Left hindlimb (tissue), 1 donor: ENCODE results near the gene CAPZA3.
"Not testable (repeated sequence)": the region's sequence is repeated elsewhere in the genome, so short reads cannot be mapped to it uniquely, and the experiment has no call there.

ENCODE experiments used
- DNase-seq: peaks from one replicate; pipeline ENCODE4 v3.0.0-alpha.2; 2018

The CAPZA3 gene, protein sequence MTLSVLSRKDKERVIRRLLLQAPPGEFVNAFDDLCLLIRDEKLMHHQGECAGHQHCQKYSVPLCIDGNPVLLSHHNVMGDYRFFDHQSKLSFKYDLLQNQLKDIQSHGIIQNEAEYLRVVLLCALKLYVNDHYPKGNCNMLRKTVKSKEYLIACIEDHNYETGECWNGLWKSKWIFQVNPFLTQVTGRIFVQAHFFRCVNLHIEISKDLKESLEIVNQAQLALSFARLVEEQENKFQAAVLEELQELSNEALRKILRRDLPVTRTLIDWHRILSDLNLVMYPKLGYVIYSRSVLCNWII

GRCh38 chr12:18737819-18738218, at the start of gene CAPZA3, which contains the start of gene PLCZ1:
Gene CAPZA3, plus strand, starts transcription at chr12:18738119. Its CDS starts 150 bp downstream, at chr12:18738269.
Gene PLCZ1, minus strand, starts transcription at chr12:18738012. Its CDS starts 641 bp downstream, at chr12:18737371.
- no peak for DNase-seq

DNA sequence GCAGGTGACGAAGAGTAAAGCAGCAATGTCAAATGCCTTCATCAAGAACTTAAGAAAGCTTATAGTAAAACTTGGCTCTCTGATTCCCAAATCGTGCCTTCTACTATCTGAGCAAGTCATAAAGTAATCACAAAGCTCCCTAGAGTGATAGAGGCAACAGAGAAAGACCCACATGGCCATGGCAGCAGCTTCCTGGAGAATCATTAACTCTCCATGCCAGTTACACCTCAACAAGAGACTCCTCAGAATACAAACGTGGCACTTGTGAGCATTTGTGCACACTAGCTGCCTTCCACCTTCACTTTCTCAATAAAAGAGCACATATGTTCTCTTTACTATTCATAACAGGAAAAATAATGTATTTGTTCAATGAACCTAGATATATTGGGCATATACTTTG, 48.1 kb upstream of the CAPZA3 start:
- no peak for DNase-seq

GRCh38 chr12:18690653-18691052, 47.3 kb upstream of the CAPZA3 start:
- no peak for DNase-seq

- not testable (repeated sequence) for DNase-seq
These were observed 43.9 kb upstream of the CAPZA3 start for GRCh38 chr12:18693986-18694385.

GRCh38 chr12:18696971-18697602, 40.8 kb upstream of the CAPZA3 start:
- no peak for DNase-seq

DNA sequence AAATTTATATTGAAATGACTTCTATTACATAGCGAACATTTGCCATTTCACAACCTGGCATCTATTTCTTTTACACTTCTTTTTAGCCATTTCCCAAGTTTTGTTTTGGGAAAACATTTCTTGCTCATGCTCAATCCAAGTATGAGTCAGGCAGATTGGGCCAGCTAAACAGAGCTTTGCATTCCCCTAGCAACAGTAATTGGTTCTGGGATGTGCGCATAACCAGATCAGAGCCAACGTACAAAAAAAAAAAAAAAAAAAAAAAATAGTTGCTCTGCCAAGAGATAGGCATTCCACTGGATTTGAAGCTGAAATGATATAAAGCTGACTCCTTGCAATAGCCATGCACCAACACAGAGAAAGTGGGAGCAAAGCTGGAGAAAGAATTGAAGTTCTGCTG, 37.6 kb upstream of the CAPZA3 start:
- no peak for DNase-seq

DNA sequence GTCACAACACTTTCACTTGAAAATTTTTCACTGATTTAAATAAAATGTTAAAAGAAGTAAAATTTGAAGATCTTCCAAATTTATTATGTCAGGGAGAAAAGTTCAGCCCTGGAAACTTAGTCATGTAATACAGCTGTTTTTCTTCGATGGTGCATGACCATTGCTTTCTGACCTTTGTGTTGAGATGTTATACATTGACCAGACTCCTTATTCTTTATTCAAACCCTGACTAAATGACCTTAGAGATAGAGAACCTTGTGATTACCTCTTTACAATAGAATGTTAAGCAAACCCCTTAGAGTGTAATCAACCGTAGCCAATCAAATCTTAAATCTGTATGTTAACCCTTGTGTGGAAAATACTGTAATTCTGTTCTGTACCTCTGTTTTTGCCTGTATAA, 34.6 kb upstream of the CAPZA3 start:
- DNase-seq, result no peak

DNA sequence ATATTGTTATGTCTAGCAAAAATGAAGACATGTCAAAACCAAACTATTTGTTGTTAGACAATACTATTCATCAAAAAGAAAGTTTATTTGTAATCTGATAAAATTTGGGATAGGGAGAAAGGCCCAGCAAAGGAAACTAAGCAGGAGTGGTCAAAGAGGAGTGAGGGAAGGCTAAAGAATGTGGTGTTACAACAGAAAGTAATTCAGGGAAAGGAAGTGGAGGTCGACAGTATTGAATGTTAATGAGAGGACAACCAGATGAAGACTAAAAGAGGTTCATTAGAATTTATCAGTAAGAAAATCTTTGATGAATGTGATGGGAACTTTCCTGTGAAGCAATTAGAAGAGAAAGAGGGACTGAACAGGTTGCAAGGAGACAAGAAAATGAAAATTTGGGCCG, 34.0 kb upstream of the CAPZA3 start:
- DNase-seq, result no peak

DNA sequence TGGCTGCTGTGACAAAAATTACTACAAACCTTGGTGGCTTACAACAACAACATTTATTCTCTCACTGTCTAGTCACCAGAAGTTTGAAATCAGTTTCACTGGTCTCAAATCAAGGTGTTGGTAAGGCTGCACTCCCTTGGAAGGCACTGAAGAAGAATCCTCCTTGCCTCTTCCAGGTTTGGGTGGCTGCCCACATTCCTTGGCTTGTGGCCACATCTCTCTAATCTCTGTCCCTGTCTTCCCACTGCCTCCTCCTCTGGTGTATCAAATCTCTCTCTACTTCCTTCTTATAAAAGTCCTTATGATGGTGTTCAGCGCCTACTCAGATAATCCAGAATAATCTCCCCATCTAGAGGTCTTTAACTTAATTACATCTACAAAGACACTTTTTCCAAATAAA, 31.1 kb upstream of the CAPZA3 start:
- DNase-seq, result no peak

GRCh38 chr12:18716236-18716635, 21.7 kb upstream of the CAPZA3 start:
- DNase-seq, result no peak

DNA sequence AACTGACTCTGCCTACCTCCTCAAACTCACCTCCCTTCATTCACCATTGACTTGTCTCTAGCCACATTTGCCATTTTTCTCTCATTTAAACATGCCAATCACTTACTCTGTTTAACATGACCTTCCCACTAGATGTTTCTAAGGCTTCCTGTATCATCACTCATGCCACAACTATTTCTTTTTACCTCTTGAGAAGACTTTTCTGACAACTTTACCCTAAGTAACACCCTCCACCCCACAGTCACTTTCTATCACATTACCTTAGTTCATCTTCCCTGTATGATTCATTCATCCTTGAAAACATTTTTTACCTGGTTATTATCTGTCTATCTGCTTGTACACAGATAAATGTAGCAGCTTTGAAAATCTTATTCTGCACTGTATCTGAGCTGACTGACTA, 19.5 kb upstream of the CAPZA3 start:
- DNase-seq, result no peak

DNA sequence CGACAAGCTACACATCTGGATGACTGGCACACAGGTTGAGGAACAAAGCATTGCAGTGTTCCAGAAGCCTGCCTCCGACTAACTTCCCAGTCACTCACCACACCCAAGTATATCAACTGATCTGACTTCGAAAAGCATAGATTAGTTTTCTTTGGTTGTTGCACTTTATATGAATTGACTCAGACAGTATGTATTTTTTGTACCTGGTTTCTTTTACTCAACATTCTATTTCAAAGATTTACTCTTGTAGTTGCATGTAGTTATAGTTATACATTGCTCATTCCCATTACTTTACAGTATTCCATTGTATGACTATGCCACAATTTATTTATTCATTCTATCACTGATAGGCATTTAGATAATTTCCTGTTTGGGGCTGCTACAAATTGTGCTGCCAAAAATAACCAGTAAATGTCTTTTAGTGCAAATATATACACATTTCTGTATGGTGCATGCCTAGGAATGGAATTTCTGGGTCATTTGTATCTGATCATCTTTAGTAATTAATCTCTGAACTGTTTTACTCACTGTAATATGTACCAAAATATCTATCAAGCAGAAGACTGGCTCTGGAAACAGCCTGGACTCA, 17.9 kb upstream of the CAPZA3 start:
- DNase-seq, result no peak

DNA sequence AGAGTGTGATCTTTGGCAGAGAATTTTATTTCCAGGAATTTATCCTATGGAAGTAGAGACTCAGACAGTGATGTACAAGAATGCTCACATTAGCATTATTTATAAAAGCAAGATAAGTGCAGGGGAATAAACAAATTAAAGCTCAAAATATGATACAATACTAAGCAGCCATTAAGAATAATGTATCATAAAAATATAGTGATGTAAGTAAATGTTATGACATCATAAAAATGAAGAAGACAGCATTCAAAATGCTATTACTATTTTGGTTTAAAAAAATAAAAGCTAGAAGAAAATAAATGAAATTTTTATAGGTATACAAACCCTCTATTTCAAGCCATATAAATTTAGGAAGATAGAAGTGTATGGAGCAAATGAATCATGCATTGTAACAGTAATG, 17.2 kb upstream of the CAPZA3 start:
- no peak for DNase-seq

GRCh38 chr12:18721452-18721851, 16.5 kb upstream of the CAPZA3 start:
- no peak for DNase-seq

GRCh38 chr12:18723752-18724151, 14.2 kb upstream of the CAPZA3 start:
- DNase-seq, result no peak

DNA sequence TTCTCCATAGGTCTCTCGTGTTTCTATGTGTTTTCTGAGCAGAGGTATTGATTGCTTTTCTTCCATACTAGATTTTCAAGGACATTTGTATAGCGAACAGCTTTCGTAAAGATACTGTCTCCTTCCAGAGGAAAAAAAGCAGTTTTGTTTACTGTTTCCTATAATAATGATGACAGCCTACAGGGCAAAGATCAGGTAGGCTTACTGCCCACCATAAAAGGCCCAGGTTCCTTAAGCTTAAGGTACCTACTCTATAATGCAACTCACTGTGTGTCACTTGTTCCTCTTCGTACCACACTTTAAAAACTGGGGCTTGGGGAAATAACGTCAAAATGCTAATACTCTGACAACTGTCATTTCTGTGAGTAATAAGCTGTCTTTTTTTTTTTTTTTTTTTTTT, 6.8 kb upstream of the CAPZA3 start:
- DNase-seq, result no peak

DNA sequence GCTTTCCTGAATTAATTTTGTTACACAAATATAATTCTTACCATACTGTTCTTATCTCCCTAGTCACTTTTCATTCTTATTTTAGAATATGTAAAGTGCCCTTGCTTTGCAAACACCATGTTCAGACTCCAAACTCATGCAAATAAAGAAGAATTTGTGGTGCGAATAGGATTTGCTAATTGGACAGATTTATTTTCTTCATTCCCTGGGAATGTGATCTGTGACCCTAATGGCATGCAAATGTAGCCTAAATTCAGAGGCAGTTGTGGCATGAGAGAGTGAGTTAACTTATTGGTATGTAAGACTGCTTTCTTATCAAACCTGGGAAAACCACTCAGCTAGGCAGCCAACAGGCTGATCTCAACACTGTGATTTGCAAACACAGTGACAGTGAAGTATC, 10.0 kb downstream of the CAPZA3 start:
- DNase-seq, result no peak

- no peak for DNase-seq
These were observed 11.6 kb downstream of the CAPZA3 start for GRCh38 chr12:18749386-18749957.

DNA sequence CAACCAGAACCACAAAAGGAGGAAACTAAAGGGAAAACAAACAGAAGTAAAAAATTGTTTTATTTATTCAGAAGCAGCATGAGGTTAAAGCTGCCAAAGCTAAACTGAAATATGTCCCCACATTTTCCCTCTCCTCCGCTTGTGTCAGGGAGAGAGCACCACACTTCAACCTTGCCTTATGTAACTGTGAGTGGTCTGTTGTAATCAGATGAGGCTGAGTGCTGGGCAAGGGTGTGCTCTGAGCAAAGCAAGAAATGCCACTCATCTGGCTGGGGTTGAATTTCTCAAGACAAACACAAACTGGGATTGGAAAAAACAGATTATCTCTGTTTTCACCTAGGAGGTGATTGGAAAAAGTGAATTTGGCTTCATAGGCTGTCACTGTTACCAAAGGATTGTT, 12.2 kb downstream of the CAPZA3 start:
- no peak for DNase-seq

DNA sequence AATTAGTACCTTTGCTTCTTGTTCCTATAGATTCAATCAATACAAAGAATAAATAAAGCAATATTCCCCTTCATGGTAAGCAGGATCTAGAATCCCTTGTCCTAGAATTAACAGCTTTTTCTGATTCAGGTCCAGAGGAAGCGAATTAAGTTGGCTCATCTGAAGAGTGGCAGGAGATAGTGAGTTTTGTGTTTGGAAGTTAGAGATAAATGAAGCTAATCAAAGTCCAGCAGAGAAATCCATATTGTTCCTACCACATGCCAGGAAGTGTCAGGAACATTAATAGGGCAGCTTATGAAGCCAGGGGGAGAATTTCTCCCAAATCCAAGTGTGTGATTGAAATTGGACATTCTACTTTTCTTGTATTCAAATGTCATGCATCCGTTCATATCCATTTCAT, 13.9 kb downstream of the CAPZA3 start:
- DNase-seq, result no peak

DNA sequence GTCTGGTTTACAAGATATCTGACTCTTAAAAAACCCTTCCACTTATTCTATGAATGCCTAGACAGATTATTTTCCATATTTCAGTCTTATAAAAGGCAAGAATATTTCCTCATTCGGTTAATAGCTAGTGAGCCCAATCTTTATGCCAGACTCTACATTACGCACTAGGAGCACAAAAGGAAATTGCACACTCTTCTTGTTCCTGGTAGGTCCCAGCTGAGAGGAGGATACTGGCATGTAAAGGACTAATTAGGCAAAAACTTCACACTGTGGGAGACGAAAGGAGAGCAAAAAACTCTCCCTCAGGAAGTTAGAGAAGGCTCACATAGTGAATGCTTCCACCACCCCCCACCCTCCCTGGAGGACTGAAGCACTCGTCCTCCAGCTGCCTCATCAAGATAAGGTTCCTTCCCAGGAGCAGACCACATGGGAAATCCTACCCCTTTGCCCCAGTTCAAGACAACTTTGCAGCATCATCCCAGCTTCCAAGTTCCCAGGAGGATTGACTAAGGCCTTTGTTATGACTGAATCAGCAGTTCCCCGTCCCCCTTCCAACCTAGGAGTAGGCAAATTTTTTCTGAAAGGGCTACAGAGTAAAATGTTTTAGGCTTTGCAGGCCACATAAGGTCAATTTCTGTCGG, 14.5 kb downstream of the CAPZA3 start:
- no peak for DNase-seq

DNA sequence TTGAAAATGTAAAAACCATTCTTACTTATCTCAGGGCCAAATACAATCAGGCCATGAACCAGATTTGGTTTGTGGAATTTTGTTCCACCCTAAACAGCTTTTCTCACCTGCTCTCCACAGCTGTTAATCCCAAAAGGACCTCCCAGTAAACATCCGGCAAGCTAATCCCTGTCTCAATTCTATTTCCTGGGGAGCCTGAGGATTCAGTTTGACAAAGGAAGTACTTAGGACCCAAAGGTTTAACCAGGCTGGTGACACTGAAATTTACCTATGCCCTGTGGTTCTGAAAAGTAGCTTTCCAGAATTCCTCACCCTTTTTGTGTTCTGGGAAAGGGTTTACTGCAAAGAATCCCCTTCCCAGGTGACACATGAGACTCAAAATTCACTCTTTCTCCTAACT, 15.0 kb downstream of the CAPZA3 start:
- DNase-seq, result no peak

- no peak for DNase-seq
These were observed 15.7 kb downstream of the CAPZA3 start for GRCh38 chr12:18753481-18754123.
